Astrocyte (in vitro differentiated cells and primary cell): Measurements from ENCODE around the gene SLC44A1.

Source experiments
- EZH2 ChIP-seq: IDR thresholded peaks from 2 replicates; pipeline ENCODE4 v1.6.1; 2012; ENCODE audit warnings: mild to moderate bottlenecking, low read length, inconsistent platforms; ENCODE audit not compliant: insufficient read depth
- TF ChIP-seq, protein P1 (sequence below): IDR thresholded peaks from 2 replicates; pipeline ENCODE4 v1.5.1; 2011; ENCODE audit warnings: low read depth, mild to moderate bottlenecking, inconsistent platforms, low read length, moderate library complexity; ENCODE audit not compliant: insufficient read depth

DNA sequence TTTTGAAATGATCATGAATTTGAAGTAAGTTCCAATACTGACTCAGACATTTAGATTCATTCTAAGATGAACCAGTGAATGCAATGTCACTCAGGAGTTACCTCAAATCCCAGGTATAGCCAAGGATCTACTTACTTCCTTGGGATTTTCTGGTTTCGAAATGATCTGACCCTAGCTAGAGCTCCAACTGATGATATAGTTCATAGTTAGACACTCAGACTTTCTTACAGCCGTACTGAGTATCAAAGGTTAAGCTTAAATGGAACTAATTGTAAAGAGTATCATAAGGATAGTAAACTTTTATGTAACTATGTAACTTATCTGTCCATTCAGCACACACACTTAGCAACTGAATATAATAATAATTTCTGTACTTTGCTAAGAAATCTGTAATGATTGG, 119.4 kb downstream of the SLC44A1 start:
- TF ChIP-seq, protein P1, sequence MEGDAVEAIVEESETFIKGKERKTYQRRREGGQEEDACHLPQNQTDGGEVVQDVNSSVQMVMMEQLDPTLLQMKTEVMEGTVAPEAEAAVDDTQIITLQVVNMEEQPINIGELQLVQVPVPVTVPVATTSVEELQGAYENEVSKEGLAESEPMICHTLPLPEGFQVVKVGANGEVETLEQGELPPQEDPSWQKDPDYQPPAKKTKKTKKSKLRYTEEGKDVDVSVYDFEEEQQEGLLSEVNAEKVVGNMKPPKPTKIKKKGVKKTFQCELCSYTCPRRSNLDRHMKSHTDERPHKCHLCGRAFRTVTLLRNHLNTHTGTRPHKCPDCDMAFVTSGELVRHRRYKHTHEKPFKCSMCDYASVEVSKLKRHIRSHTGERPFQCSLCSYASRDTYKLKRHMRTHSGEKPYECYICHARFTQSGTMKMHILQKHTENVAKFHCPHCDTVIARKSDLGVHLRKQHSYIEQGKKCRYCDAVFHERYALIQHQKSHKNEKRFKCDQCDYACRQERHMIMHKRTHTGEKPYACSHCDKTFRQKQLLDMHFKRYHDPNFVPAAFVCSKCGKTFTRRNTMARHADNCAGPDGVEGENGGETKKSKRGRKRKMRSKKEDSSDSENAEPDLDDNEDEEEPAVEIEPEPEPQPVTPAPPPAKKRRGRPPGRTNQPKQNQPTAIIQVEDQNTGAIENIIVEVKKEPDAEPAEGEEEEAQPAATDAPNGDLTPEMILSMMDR, result no peak
- no peak for TF ChIP-seq EZH2
